ENCODE measurements around the gene ANGPTL8.

- TF ChIP-seq ZSCAN20 (CRISPR knock-in tag; IDR thresholded peaks at IDR 0.05) (no peak), CEBPB (IDR thresholded peaks at IDR 0.05) (no peak), POLR2A (IDR thresholded peaks at IDR 0.05; ENCODE audit: low read length) (no peak), EP300 (IDR thresholded peaks at IDR 0.05) (no peak), NFE2L2 (conservative IDR thresholded peaks at IDR 0.05; ENCODE audit: low read length) (no peak), RAD21 (conservative IDR thresholded peaks at IDR 0.05 in 1 of 2, IDR thresholded peaks at IDR 0.05 in 1 of 2) (no peak), KDM5A (IDR thresholded peaks at IDR 0.05) (no peak), HMGXB4 (CRISPR knock-in tag; IDR thresholded peaks at IDR 0.05; ENCODE audit: borderline replicate concordance) (no peak), JUNB (IDR thresholded peaks at IDR 0.05) (no peak), HDAC2 (IDR thresholded peaks at IDR 0.05) (no peak)
- TF ChIP-seq, protein P1, sequence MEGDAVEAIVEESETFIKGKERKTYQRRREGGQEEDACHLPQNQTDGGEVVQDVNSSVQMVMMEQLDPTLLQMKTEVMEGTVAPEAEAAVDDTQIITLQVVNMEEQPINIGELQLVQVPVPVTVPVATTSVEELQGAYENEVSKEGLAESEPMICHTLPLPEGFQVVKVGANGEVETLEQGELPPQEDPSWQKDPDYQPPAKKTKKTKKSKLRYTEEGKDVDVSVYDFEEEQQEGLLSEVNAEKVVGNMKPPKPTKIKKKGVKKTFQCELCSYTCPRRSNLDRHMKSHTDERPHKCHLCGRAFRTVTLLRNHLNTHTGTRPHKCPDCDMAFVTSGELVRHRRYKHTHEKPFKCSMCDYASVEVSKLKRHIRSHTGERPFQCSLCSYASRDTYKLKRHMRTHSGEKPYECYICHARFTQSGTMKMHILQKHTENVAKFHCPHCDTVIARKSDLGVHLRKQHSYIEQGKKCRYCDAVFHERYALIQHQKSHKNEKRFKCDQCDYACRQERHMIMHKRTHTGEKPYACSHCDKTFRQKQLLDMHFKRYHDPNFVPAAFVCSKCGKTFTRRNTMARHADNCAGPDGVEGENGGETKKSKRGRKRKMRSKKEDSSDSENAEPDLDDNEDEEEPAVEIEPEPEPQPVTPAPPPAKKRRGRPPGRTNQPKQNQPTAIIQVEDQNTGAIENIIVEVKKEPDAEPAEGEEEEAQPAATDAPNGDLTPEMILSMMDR (IDR thresholded peaks at IDR 0.05): no peak
- TF ChIP-seq, protein P2, sequence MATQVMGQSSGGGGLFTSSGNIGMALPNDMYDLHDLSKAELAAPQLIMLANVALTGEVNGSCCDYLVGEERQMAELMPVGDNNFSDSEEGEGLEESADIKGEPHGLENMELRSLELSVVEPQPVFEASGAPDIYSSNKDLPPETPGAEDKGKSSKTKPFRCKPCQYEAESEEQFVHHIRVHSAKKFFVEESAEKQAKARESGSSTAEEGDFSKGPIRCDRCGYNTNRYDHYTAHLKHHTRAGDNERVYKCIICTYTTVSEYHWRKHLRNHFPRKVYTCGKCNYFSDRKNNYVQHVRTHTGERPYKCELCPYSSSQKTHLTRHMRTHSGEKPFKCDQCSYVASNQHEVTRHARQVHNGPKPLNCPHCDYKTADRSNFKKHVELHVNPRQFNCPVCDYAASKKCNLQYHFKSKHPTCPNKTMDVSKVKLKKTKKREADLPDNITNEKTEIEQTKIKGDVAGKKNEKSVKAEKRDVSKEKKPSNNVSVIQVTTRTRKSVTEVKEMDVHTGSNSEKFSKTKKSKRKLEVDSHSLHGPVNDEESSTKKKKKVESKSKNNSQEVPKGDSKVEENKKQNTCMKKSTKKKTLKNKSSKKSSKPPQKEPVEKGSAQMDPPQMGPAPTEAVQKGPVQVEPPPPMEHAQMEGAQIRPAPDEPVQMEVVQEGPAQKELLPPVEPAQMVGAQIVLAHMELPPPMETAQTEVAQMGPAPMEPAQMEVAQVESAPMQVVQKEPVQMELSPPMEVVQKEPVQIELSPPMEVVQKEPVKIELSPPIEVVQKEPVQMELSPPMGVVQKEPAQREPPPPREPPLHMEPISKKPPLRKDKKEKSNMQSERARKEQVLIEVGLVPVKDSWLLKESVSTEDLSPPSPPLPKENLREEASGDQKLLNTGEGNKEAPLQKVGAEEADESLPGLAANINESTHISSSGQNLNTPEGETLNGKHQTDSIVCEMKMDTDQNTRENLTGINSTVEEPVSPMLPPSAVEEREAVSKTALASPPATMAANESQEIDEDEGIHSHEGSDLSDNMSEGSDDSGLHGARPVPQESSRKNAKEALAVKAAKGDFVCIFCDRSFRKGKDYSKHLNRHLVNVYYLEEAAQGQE (IDR thresholded peaks at IDR 0.05): no peak
Observed at GRCh38 chr19:11251217-11251616, 11.8 kb downstream of the ANGPTL8 start.

Data from A549 (cell line).